SK-N-SH (cell line): Measurements from ENCODE around the gene TMEM185A. TPM values are rescaled to one million over a fixed set of nuclear protein-coding genes. Genes with fewer than 3 reads are reported as not detected.
"Not testable (repeated sequence)": the region's sequence is repeated elsewhere in the genome, so short reads cannot be mapped to it uniquely, and the experiment has no call there.

ENCODE experiments used
- CTCF ChIA-PET: fragments of 300-600, 350-600 bp; formaldehyde crosslinking; extraction: SDS; loops from one replicate; lab custom pipeline; 2021; lab: Yijun Ruan, JAX
- POLR2A ChIA-PET: fragments of 350-600 bp; sonication (Branson Sonifier 250); formaldehyde crosslinking; extraction: SDS; loops from one replicate; lab custom pipeline; 2020; ENCODE audit warnings: antibody characterized with exemption, inconsistent platforms; lab: Yijun Ruan, JAX
- DNase-seq: peaks from one replicate; pipeline ENCODE4 v3.0.0; 2012
- H2AFZ ChIP-seq: fragments of 200-600 bp; sonication (generic); 2 replicates; pipeline ENCODE4 v1.8.1; 2016; ENCODE audit warnings: antibody characterized with exemption, mild to moderate bottlenecking, low read depth
- H3F3A ChIP-seq: fragments of 200-600 bp; sonication (generic); replicated peaks from 2 replicates; pipeline ENCODE3; 2016; ENCODE audit warnings: antibody characterized with exemption, mild to moderate bottlenecking; ENCODE audit not compliant: insufficient read depth
- H3K27ac ChIP-seq, 2 experiments: fragments of 200-500 bp in 1 of 2; fragments of 200-600 bp in 1 of 2; sonication (Bioruptor generic) in 1 of 2; sonication (generic), shearing (Covaris generic) in 1 of 2; 2 replicates each; pipeline versions ENCODE4 v1.5.1 to v1.6.1; 2014 to 2016; ENCODE audit warnings: low read depth in 2 of 2, inconsistent platforms in 1 of 2, low read length in 1 of 2, mild to moderate bottlenecking in 1 of 2, mixed read lengths in 1 of 2
- H3K27me3 ChIP-seq: fragments of 200-600 bp; sonication (generic), shearing (Covaris generic); 2 replicates; pipeline ENCODE4 v1.6.1; 2016; ENCODE audit warnings: mixed run types; ENCODE audit not compliant: insufficient read depth
- H3K36me3 ChIP-seq, 2 experiments: fragments of 200-500 bp in 1 of 2; fragments of 200-600 bp in 1 of 2; sonication (Bioruptor generic) in 1 of 2; sonication (generic) in 1 of 2; replicated peaks in 1 of 2; 2 replicates each; pipeline versions ENCODE3 to v1.5.1; 2014 to 2016; ENCODE audit warnings: low read length in 1 of 2, mild to moderate bottlenecking in 1 of 2; ENCODE audit not compliant: insufficient read depth in 2 of 2, control insufficient read depth in 1 of 2
- H3K4me1 ChIP-seq, 2 experiments: fragments of 200-500 bp in 1 of 2; fragments of 200-600 bp in 1 of 2; sonication (Bioruptor generic) in 1 of 2; sonication (generic), shearing (Covaris generic) in 1 of 2; 2 replicates each; pipeline versions ENCODE4 v1.5.1 to v1.6.1; 2014 to 2016; ENCODE audit warnings: low read depth in 1 of 2, low read length in 1 of 2, mixed run types in 1 of 2; ENCODE audit not compliant: insufficient read depth in 2 of 2, control insufficient read depth in 1 of 2
- H3K4me2 ChIP-seq: fragments of 200-600 bp; sonication (generic), shearing (Covaris generic); 2 replicates; pipeline ENCODE4 v1.6.1; 2017; ENCODE audit warnings: mixed run types
- H3K4me3 ChIP-seq, 2 experiments: fragments of 200-500 bp in 1 of 2; fragments of 200-600 bp in 1 of 2; sonication (Bioruptor generic) in 1 of 2; sonication (generic), shearing (Covaris generic) in 1 of 2; 2 replicates each; pipeline versions ENCODE4 v1.5.1 to v1.8.1; 2014 to 2016; ENCODE audit warnings: low read depth in 2 of 2, inconsistent platforms in 1 of 2, low read length in 1 of 2, mild to moderate bottlenecking in 1 of 2, mixed read lengths in 1 of 2, moderate library complexity in 1 of 2
- H3K79me2 ChIP-seq: fragments of 200-600 bp; sonication (generic); 2 replicates; pipeline ENCODE4 v1.8.1; 2017; ENCODE audit warnings: mild to moderate bottlenecking; ENCODE audit not compliant: insufficient read depth
- H3K9ac ChIP-seq: fragments of 200-600 bp; sonication (generic); 2 replicates; pipeline ENCODE4 v1.6.1; 2017; ENCODE audit warnings: mixed run types
- H3K9me2 ChIP-seq: fragments of 200-600 bp; sonication (generic); 2 replicates; pipeline ENCODE4 v1.6.1; 2017; ENCODE audit warnings: mixed run types
- H3K9me3 ChIP-seq: fragments of 200-600 bp; sonication (generic); 2 replicates; pipeline ENCODE4 v1.6.1; 2017; ENCODE audit warnings: mixed run types, mild to moderate bottlenecking, moderate library complexity
- H4K20me1 ChIP-seq: fragments of 200-600 bp; sonication (generic); 2 replicates; pipeline ENCODE4 v1.6.1; 2017; ENCODE audit warnings: mild to moderate bottlenecking, mixed run types; ENCODE audit not compliant: insufficient read depth
- CTCF ChIP-seq: fragments of 200-600 bp; sonication (generic); IDR thresholded peaks from 2 replicates; pipeline ENCODE4 v1.6.1; 2017; ENCODE audit warnings: antibody characterized with exemption, mild to moderate bottlenecking, moderate library complexity
- GABPA ChIP-seq: IDR thresholded peaks from 2 replicates; pipeline ENCODE4 v1.4.0; 2012; ENCODE audit warnings: low read depth, mild to moderate bottlenecking
- GATA2 ChIP-seq: sonication (generic); formaldehyde crosslinking; IDR thresholded peaks from 2 replicates; pipeline ENCODE4 v1.5.0; 2020; ENCODE audit warnings: mild to moderate bottlenecking, missing genetic modification reagents
- RAD21 ChIP-seq: IDR thresholded peaks from 2 replicates; pipeline ENCODE4 v1.6.1; 2012; ENCODE audit warnings: mild to moderate bottlenecking, low read length
- RXRA ChIP-seq: IDR thresholded peaks from 2 replicates; pipeline ENCODE4 v1.4.0; 2012; ENCODE audit warnings: low read depth, mild to moderate bottlenecking, borderline replicate concordance
- TAF1 ChIP-seq: IDR thresholded peaks from 2 replicates; pipeline ENCODE4 v1.6.1; 2012; ENCODE audit warnings: low read depth, mild to moderate bottlenecking, low read length, moderate library complexity, borderline replicate concordance
- YY1 ChIP-seq: IDR thresholded peaks from 2 replicates; pipeline ENCODE4 v1.4.0; 2012; ENCODE audit warnings: low read depth, mild to moderate bottlenecking
- ZBTB33 ChIP-seq: IDR thresholded peaks from 2 replicates; pipeline ENCODE4 v1.4.0; 2012; ENCODE audit warnings: low read depth, borderline replicate concordance
- WGBS: methylation state at CpG from one replicate; pipeline ENCODE4 v1.1.6; 2017; ENCODE audit warnings: low lambda C conversion rate; 5-methylcytosine and 5-hydroxymethylcytosine counted together
- polyA plus RNA-seq, 3 experiments: library from polyadenylated mRNA; depleted of rRNA; stranded (reverse); fragments of >200 nt; gene quantifications; 2 replicates each; pipeline ENCODE4 v1.2.3, GENCODE V29; 2012

Gene TMEM185A
- polyA plus RNA-seq, 1 of the 3 experiments (the other 2 are of a cell fraction): 11.9 TPM

- TF ChIP-seq GATA2 (CRISPR knock-in tag) (no peak), YY1 (no peak), ZBTB33 (no peak), TAF1 (no peak), RAD21 (no peak), RXRA (no peak), GABPA (no peak)
Measured at GRCh38 chrX:149607699-149608098, 23.9 kb downstream of the TMEM185A start (continued).

GRCh38 chrX:149605248-149605885 is 26.2 kb downstream of the TMEM185A start:
- H3K27me3 ChIP-seq, DNase-seq, H3K27ac ChIP-seq, H3F3A ChIP-seq, POLR2A ChIA-PET, H3K9me3 ChIP-seq, H4K20me1 ChIP-seq, H3K4me2 ChIP-seq, H2AFZ ChIP-seq, H3K36me3 ChIP-seq, H3K4me1 ChIP-seq, H3K79me2 ChIP-seq, H3K9me2 ChIP-seq, H3K4me3 ChIP-seq, CTCF ChIA-PET, H3K9ac ChIP-seq: not testable (repeated sequence)
- WGBS: 65% methylated on average over 7 of the region's 7 CpGs

GRCh38 chrX:149598603-149599002 is 33.0 kb downstream of the TMEM185A start:
- POLR2A ChIA-PET, H3K27me3 ChIP-seq, DNase-seq, H3K9me2 ChIP-seq, H3K79me2 ChIP-seq, H4K20me1 ChIP-seq, CTCF ChIA-PET, H3K4me3 ChIP-seq, H3K27ac ChIP-seq, H3F3A ChIP-seq, H3K4me2 ChIP-seq, H2AFZ ChIP-seq, H3K36me3 ChIP-seq, H3K9ac ChIP-seq, H3K9me3 ChIP-seq, H3K4me1 ChIP-seq: not testable (repeated sequence)
- TF ChIP-seq CTCF: peak; percentile 35
- WGBS: 0% methylated on average over 3 of the region's 11 CpGs

- H3K4me1 ChIP-seq, H3K27ac ChIP-seq, H3K79me2 ChIP-seq, H3K9me3 ChIP-seq, H2AFZ ChIP-seq, H4K20me1 ChIP-seq, H3K4me3 ChIP-seq, H3F3A ChIP-seq, H3K9me2 ChIP-seq, POLR2A ChIA-PET, H3K4me2 ChIP-seq, H3K27me3 ChIP-seq, DNase-seq, H3K36me3 ChIP-seq, H3K9ac ChIP-seq, CTCF ChIA-PET: not testable (repeated sequence)
- no CpG with 5 or more reads among the region's 7 CpGs for WGBS
Measured at GRCh38 chrX:149595943-149596342, 35.6 kb downstream of the TMEM185A start.

- H3K27ac ChIP-seq, CTCF ChIA-PET, H3K9ac ChIP-seq, H2AFZ ChIP-seq, H3K9me3 ChIP-seq, H3K79me2 ChIP-seq, H3K9me2 ChIP-seq, H3K27me3 ChIP-seq, DNase-seq, H3K36me3 ChIP-seq, POLR2A ChIA-PET, H4K20me1 ChIP-seq, H3K4me2 ChIP-seq, H3K4me3 ChIP-seq, H3F3A ChIP-seq, H3K4me1 ChIP-seq: not testable (repeated sequence)
- no CpG with 5 or more reads among the region's 17 CpGs for WGBS
Measured at GRCh38 chrX:149595214-149595613, 36.4 kb downstream of the TMEM185A start, which contains the start of gene HSFX2. HSFX2 (minus strand) TSS chrX:149595314; CDS start chrX:149594700, 614 bp downstream.
